ENCODE data around the gene ZNF775. TPM values are rescaled to one million over a fixed set of nuclear protein-coding genes. Genes with fewer than 3 reads are reported as not detected.

ZNF775 gene
- polyA plus RNA-seq, 3 donors = 1.1 to 2.8 (median 1.5) TPM

GRCh38 chr7:150365194-150365593 is 13.9 kb upstream of the ZNF775 start:
- whole genome bisulfite sequencing, 3 donors = 76 to 96% (median 80%) methylated on average over 10 of the region's 10 CpGs
- no peak overlapping the region for H3K27ac ChIP-seq (ENCODE audit: low read depth, low read length)

GRCh38 chr7:150365673-150366398 is 13.3 kb upstream of the ZNF775 start:
- no peak overlapping the region for H3K27ac ChIP-seq (ENCODE audit: low read depth, low read length)
- WGBS, 3 donors = 66 to 84% (median 71%) methylated on average over 5 of the region's 5 CpGs

DNA sequence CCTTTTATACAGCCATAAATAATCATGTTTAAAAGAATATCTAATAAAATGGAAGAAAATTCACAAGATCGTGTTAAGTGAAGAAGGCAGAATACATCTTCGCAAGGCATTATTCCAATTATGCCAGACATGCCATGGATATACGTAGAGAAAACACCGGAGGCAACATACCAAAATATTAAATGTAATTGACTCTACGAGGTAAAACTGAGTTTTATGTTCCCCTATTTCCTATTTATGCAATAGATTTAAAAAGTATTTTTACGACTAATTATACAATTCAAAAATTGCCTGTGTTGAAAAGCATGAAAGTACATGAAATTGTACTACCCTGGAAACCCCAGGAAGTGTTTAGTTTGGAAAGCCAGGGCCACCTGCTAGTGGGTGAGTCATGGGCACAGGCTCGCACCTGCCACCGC is 11.4 kb upstream of the ZNF775 start:
- 42 to 55% (median 47%) methylated on average over 8 of the region's 8 CpGs for WGBS, 3 donors
- H3K27ac ChIP-seq (ENCODE audit: low read depth, low read length) = peak overlapping the region; percentile 11

DNA sequence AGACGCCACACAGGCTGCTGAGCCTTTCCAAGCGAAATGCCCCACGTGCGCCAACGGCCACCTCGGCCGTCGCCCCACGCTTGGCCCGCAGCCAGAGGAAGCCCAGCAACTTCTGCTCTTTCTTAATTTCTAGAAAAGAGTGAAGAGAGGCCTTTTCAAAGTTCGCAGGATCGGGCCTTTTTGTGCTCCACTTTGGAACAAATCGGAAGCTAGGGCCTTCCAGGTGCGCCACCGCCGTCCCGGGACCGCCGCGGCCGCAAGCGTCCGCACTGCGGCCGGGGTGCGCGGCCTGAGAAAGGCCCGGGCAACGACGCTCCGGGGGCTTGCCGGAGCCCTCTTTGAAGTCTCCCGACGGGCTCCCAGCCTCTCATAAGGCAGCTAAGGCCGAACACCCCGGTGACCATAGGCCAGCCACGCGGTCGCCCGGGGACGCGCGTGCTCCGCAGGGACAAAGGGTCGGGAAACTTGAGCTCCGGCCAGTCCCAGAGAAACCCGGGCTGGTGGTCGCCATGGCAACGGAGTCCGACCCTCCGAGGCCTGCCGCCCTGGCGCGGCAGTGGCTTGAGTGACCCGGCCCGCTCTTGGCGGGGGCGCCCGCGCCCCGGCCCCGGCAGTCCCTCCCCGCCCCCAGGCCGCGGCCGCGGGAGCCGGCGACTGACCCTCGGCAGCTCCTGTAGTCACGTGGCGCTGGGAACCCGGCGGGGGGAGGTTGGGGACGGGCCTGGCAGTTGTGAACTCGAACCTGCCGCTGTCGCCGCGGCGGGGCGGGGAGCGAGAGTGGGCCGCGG is 10.8 kb upstream of the ZNF775 start, which contains the start of gene REPIN1:
Gene REPIN1 (plus strand): TSS at position 727 of the 788 bp plus-strand sequence. CDS start 890 bp downstream, outside the sequence.
- 1% methylated on average over 76 to 85 of the region's 85 CpGs for WGBS, 3 donors
- H3K27ac ChIP-seq (ENCODE audit: low read depth, low read length) = peak within 1 kb of the TSS; percentile 34

DNA sequence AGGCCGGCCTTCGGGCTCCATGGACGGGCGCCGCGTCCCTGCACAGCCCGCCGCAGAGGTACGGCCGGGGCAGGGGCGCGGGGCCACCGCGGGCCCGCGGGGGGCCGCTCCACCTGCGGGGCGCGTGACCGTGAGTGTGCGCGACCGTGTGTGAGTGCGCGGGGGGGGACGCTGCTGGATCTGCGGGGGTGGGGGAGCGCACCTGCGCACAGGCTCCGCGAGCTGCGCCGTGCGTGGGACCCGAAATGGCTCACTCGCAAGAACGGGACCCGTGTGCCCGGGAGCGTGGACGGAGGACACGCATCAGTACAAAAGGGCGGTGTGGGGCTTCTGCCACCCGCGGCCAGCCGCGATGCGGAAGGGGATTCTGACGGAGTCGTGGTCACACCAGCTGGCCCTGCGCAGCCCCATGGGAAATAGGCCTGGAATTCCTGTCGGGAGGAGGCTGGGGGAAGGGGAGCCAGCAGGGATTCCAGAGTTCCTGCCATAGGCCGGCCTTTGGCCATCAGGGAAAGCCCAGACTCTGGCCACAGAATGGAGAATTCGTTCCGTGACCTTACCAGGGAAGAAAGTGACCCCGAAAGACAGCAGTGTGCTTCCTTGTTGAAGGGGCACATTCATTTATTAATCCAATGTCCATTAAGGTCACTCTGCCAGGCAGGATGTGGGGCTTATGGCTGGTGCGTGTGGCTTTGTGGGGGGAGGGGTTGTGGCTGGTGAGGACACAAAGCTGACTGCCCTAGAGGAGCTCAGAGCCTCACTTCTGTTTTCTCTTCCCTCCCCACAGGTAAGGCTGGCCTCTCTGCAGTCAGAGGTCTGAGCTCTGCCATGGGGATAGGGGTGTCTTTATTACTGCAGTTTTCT is 10.0 kb upstream of the ZNF775 start:
- WGBS, 3 donors = 0 to 1% (median 0%) methylated on average over 50 to 58 of the region's 58 CpGs

DNA sequence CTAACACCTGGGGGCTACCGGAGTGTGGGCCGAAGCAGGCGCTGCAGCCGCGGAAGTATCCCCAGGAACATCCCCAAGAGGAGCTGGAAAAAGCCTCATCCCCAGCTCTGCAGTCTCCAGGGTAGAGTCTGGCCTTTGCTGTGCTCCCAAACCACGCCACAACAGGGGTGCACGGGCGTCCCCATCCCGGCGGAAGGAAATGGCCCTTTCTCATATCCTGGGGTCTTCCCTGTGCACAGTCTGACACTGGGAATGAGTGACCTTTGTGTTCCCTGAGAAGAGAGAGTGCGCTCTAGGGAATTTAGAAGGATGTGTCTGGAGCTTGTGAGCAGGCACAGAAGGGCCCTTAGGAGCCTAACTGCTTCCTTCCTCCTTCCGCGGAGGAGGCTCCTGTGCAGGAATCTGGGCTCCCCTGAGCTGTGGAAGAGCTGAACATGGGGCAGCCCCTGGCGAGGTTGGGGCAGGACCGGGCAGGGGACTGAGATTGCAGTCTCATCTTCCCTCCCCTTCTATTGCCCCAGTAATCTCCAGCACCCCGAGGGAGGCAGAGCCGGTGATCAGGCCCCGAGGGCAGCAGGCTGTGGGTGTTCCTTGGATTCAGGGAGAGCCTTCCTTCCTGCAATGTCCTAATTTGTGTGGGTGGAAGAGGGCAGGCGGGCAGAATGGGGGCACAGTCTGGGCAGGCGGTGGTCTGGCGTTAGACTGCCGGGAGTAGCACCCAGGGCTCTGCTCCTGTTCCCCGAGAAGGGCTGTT is 9.2 kb upstream of the ZNF775 start:
- 26 to 34% (median 26%) methylated on average over 20 to 23 of the region's 23 CpGs for WGBS, 3 donors
- H3K27ac ChIP-seq (ENCODE audit: low read depth, low read length) = no peak overlapping the region

More for the DNA sequence above, 10.0 kb upstream of the ZNF775 start:
- H3K27ac ChIP-seq (ENCODE audit: low read depth, low read length) = peak overlapping the region; percentile 34

- H3K27ac ChIP-seq (ENCODE audit: low read depth, low read length) = no peak overlapping the region
- WGBS, 3 donors = 56 to 82% (median 71%) methylated on average over 3 of the region's 3 CpGs
These were observed 8.5 kb upstream of the ZNF775 start for GRCh38 chr7:150370612-150371071.

GRCh38 chr7:150371131-150371995 is 7.8 kb upstream of the ZNF775 start:
- H3K27ac ChIP-seq (ENCODE audit: low read depth, low read length) = no peak overlapping the region
- 85 to 91% (median 90%) methylated on average over 44 to 48 of the region's 48 CpGs for WGBS, 3 donors

DNA sequence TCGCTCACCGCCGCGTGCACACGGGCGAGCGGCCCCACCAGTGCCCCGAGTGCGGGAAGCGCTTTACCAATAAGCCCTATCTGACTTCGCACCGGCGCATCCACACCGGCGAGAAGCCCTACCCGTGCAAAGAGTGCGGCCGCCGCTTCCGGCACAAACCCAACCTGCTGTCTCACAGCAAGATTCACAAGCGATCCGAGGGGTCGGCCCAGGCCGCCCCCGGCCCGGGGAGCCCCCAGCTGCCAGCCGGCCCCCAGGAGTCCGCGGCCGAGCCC is 7.2 kb upstream of the ZNF775 start:
- H3K27ac ChIP-seq (ENCODE audit: low read depth, low read length) = no peak overlapping the region

DNA sequence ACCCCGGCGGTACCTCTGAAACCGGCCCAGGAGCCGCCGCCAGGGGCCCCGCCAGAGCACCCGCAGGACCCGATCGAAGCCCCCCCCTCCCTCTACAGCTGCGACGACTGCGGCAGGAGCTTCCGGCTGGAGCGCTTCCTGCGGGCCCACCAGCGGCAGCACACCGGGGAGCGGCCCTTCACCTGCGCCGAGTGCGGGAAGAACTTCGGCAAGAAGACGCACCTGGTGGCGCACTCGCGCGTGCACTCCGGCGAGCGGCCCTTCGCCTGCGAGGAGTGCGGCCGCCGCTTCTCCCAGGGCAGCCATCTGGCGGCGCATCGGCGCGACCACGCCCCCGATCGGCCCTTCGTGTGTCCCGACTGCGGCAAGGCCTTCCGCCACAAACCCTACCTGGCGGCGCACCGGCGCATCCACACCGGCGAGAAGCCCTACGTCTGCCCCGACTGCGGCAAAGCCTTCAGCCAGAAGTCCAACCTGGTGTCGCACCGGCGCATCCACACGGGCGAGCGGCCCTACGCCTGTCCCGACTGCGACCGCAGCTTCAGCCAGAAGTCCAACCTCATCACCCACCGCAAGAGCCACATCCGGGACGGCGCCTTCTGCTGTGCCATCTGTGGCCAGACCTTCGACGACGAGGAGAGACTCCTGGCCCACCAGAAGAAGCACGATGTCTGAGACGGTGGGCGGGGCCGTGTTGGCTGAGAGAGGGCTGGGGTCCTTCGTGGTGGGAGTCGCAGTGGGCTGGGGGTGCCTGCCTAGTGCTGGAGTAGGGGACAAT is 6.7 kb upstream of the ZNF775 start:
- H3K27ac ChIP-seq (ENCODE audit: low read depth, low read length) = no peak overlapping the region
- 79 to 90% (median 90%) methylated on average over 74 to 79 of the region's 79 CpGs for WGBS, 3 donors

More for the DNA sequence above, 7.2 kb upstream of the ZNF775 start:
- 90 to 95% (median 95%) methylated on average over 17 to 30 of the region's 30 CpGs for WGBS, 3 donors

DNA sequence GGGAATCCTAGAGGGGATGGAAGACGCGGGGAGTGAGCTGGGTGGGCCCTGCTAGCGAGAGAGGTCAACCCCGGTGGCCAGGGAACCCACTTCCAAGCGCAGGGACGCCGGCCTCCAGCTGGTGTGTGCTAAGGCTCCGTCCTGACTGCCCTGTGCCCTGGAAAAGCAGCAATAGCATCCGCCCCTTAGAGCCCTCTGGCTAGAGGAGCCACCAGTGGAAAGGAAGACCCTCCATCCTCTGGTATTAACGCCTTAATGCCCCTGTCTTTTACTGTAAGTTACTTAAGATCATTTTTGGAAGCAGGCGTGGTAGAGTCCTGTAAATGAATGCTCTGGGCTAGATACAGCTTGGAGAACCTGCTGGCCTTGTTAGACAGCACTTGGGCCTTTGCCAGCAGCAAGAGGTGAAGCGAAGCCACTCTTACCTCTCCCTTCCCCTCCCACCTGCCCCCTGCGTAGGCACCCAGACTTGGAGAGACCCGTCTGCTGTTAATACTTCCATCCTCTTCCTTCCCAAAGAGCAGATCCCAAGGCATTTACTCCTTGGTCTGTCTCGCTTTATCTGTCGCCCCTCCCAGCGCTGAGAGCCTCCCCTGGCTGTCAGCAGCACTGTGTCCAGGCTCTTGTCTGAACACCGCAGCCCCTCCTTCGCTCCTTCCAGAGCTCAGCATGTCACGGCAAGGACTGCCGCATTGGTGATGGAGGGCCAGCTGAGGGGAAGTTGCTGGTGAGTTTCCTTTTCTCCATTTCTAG is 5.9 kb upstream of the ZNF775 start:
- no peak overlapping the region for H3K27ac ChIP-seq (ENCODE audit: low read depth, low read length)
- 53 to 82% (median 75%) methylated on average over 21 of the region's 21 CpGs for WGBS, 3 donors

DNA sequence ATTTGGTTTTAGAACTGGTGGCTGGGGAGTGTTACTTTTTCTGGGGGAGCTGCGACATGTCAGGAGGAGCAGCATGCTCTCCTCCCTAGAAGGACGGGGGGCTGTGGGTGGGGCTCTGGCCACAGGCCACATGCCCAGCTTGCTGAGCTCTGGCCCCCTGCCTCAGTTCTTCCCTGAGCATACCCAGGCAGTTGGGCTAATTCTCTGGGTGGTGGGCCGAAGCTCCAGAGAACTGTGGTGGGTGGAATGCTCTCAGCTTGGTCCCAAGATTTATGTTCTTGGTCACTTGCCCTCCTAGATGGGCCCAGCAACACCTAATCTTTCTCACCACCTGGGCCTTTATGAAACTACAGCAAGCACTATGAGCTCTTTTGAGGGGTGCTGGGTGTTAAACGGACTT is 5.1 kb upstream of the ZNF775 start:
- H3K27ac ChIP-seq (ENCODE audit: low read depth, low read length) = no peak overlapping the region
- WGBS, 3 donors = 84 to 91% (median 89%) methylated on average over 4 of the region's 4 CpGs

DNA sequence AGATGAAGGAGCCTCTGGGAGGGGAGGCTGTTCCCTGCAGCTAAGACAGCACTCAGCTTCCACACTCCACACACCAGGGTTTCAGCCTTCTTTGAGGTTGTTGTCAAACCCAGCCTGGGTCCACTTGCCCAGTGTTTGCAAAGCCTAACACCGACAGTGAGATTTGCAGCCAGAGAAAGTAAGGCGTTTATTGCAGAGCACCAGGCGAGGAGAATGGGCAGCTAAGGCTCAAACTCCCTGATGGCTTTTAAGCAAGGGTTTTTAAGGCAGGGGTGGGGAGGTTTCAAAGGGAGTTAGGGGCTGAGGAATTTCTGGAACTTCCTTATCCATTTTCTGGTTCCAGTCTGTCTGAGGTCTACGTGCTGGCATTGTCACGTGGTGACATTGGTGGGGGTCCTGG is 4.7 kb upstream of the ZNF775 start:
- H3K27ac ChIP-seq (ENCODE audit: low read depth, low read length) = no peak overlapping the region
- 90 to 96% (median 94%) methylated on average over 5 of the region's 5 CpGs for WGBS, 3 donors

DNA sequence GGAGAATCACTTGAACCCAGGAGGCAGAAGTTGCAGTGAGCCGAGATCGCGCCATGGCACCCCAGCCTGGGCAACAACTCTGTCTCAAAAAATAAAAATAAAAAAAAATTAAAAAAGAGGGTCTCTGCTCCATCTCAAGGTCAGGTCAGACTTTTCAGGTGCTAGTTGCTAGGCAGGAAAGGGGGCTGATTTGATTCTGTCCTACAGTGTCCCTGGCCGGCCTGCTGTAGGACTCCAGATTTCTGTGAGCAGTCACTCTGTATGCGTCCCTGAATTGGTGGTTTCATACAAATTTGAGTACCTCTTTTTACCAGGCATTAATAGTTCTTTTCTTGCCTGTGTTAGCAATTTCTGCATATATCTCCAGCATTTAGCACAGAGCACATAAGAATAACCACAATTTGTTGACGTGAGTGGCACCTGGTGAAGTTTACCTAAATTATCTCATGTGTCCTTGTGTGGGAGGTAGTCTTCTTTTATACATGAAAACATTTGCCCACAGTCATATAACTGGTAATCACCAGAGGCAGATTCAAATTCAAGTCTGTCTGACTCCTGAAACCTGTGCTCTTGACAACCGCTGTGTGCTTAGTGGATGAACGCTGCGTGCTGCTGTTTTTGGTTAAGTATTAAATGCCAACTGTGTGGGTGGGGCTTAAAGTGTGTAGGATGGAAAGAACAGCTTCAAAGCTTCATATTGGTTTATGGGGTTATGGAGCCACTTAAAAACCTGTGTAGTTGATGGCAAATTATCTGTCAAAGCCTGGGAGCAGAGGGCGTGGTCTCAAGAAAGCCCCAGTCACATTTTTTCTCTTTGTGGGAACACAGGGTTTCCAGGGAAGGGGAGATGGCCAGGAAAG is 3.2 kb upstream of the ZNF775 start:
- WGBS, 3 donors = 67 to 93% (median 86%) methylated on average over 10 of the region's 10 CpGs
- H3K27ac ChIP-seq (ENCODE audit: low read depth, low read length) = no peak overlapping the region

DNA sequence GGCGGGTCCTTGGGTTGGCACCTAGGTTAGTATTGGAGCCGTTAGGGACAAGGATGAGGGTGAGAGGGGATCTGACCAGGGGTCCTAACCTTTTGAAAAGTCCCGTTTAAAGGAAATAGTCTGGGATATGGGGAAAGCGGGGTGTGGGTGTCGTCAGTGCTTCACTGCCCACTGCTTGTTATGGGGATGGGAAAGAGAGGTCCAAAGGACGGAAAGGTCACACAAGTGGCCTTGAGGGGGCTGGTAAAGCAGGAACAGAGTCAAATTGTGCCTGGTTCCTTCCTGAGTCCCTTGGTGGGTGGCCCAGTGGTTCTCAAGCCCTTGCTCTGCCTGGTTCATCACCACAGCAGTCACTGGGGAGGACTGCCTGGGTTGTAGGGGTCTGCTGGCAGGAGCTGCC is 2.6 kb upstream of the ZNF775 start:
- 73 to 81% (median 78%) methylated on average over 6 of the region's 6 CpGs for WGBS, 3 donors
- no peak overlapping the region for H3K27ac ChIP-seq (ENCODE audit: low read depth, low read length)

Measured in adipose tissue (tissue), 3 donors.